HG02870 (cell line): Measurements from ENCODE around the gene KEL.

Experiments used
- ATAC-seq: cut with Tn5 transposase; IDR thresholded peaks from one replicate; pipeline ENCODE4 v1.9.1; 2021; ENCODE audit warnings: mild to moderate bottlenecking, moderate library complexity; ENCODE audit not compliant: unreplicated experiment

The KEL gene

DNA sequence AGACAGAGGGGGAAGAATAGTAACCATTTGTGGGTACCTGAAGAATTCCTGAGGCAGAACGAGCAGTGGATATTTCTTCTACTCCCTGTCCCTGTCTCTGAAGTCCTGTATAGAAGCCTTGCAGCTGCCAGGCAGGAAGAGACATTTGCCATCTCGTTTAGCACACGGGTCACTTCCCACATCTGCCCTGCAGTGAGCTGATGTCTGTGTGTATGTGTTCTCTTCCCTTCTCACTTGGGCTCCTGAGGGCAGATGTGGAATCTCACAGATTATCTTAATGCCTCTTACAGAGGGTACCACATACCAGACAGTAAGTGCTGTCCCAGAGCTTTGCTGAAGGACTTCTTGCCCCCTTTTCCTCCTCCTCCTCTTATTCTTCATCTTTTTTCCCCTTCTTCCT is 62.5 kb downstream of the KEL start:
- ATAC-seq, result no peak

DNA sequence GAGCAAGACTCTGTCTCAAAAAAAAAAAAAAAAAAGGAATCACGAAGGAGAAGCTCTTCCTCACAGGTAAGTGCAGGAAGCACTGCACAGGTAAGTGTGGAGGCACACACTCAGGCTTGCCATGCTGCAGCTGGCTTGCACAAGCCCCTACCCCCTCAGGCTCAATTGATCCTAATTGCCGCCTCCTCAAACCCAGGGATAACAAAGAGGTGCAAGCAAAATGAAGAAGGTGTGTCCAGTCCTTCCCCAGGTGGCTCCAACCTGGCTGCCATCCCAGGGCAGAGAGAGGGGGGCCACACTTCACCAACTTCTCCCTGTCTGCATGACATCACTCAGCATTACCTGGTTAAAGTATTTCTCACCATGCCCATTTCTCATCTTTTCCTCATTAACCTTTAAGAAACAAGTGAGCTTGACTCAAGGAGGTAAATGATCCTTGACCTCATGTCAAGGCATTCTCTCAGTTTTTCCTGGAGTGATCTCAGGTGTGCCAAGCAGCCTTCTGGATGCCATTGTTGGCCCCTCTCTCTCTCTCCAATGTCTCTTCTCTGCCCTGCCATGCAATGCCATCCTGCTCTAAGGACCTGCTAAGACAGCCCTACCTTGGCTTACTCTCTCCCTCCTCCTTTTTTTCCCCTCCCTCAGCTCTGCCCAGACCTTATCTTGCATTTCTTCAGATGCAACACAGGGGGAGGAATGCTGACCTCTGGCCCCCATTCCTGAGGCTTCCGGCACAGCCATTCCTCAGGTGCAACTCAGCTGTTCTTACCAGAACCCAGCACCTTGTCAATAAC is 63.6 kb downstream of the KEL start:
- no peak for ATAC-seq

DNA sequence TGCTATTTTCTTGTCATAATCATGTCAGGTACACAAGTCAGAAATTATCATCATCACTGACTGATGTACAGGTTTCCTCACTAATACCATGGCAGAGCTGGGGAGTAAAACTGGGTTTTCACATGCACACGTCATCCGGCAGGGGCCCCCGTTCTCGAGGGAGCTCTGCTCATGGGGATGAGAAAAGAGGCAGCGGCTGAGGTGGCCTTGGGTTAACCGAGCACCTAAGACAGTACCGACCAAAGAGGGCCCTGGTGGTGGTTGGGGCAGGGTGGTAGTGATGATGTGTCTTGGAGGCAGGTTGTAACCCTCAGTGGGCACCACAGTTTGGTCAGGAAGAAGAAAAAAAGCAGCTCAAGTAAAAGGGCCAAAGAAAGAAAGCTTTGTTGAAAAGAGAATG is 64.5 kb downstream of the KEL start:
- ATAC-seq, result no peak

DNA sequence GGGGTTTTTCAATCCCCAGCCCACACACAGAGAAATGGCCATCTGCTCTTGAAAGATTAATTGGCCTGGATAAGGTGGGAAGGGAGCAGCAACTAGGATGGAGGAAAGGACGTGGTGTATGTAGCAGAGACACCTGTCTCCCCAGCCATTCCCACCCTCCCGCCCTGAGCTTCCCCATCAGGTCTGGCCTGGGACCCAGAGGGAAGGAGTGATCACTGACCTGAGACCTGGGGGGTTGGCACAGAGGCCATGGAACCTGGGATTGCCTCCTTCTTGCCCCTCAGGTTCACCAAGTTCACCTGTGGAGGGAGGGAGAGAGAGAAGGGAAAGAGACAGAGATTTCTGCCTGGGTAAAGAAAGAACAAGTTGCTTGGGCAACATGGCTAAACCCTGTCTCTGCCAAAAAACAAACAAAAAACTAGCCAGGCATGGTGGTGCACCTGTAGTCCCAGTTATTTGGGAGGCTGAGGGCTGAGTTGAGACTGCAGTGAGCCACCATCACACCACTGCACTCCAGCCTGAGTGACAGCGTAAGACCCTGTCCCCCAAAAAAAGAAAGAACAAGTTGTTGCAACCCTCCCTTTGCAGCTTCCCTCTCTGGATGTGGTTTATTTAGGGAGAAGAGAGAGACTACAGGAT is 65.3 kb downstream of the KEL start:
- ATAC-seq, result no peak

DNA sequence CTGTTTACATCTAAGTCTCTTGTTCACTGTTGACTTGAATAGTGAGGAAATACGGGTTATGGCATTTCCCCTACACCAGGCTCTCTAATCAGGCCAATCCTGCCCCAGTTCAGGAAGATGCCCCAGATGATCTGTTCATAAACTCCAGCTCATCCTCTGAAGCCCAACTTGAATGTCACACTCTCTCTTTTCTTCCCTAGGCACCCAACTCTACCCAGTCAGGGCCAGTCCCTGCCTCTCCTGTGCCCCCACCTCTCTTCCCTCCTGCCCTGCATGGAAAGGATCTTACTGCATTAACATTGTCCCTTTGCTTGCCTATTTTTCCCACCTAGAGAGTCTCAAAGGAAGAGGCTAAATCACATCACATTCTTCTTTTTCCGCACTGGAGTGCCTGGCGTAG is 66.0 kb downstream of the KEL start:
- ATAC-seq, result no peak

DNA sequence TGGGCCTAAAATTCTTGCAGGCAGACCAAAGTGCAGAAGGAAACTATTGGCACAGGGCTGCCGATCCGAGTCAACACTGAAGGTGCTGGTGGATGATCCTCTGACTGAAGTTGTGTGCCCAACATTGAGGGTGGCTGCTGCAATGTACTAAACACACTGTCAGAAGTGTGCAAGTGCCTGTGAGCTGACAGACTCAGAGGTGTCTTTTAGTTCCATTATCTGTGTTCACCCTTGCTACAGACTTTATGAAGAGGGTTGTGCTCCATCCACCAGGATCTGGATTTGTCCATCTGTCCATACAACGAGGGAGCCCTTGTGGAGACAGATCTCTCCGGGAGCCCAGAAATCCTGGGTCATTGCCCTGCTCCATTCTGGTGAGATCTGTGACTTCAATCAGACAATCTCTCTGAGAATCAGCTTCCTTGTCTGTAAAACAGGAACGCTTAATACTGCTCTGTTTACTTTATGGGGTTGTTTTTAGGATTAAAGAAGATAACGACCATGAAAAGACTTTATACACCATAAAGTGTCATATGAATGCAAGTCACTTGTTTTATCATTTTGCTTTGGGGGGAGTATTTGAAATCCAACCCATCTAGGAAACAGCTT is 67.1 kb downstream of the KEL start:
- no peak for ATAC-seq

DNA sequence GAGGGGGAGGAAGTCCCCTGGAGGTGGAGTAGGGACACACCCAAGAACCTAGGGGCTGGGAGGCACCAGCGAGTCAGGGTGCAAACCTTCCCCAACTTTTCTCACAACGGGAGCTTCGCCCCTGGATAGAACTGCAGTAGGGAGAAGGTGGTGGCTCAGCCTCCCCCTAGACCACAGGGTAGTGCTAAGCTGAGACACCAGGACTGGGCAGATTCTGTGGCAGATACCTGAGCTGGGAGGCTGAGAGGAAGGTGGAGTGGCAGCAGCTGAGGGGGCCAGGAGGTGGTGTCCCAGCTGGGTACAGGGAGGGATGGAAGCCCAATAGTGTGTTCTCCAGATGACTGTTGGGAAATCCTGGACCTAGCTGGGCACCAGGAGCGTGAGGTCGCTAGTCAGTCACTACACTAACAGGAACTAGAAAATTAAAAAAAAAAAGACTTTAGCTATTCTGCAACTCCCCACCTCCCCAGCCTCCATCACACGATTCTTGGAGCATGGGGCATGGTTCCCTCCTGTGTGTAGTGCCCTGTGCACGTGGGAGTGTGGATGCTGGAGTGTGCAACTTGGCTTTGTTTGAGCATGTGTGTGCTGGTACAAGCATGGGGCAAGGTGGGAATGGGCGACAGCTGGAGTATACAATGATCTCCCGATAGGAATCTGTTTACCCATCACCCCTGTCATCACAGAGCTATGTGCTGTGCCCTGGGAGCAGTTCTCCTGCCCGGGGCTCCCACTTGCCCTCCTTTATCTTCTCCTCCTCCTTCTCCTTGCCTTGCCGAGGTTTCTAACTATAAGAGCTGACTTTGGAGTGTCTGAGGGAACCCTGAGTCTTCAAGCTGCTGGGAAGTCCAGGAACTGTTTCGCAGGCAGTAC is 67.8 kb downstream of the KEL start:
- no peak for ATAC-seq

DNA sequence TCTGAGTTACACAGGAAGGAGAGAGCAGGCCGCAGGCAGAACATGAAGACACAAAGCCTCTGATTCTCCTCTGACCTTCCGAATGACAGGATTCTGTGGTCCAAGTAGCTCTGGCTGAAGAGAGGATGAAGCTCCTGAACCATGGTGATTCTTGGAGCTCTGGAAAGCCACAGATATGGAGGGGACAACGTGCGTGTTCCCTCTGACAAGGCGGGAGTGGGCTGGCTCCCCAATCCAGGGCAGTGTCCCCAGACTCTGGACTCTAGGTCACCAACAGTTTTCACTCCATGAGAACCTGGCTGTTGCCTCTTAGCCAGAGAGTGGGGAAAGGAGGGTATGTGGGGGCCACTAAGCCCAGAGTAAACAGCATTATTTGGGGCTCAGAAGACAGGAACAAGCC is 69.2 kb downstream of the KEL start:
- ATAC-seq, result no peak

DNA sequence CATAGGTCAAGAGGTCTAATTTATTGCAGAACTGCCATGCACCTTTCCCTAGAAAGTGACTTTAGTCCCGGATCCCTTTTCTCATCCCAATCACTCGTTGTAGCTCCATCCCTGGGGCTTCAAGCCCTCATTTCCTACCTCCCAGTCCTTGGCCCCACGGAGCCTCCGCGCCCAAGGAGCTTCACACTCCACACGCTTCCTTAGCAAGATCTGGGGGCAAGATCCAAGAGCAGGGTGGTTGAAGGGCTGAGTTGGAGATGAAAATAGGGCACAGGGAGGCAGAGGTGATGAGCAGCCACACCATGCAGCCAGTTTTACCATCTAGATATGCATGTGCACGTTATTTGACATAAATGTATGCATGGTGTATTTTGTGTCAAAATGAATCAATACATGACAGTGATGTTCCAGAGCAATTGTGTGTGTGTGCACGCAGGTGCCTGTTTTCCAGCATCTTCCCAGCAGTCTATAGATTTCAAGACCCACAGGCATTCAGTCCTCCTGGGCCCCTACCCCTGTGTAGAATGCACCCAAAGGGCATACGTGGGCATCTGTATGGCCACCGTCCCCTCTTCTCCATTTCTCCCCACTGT is 70.6 kb downstream of the KEL start:
- no peak for ATAC-seq
